Measurements from ENCODE around the gene ZSWIM1. TPM values are rescaled to one million over a fixed set of nuclear protein-coding genes. Genes with fewer than 3 reads are reported as not detected.

ZSWIM1 gene
- total and polyA plus RNA-seq, 10 of the 15 experiments (the other 5 are each of a cell fraction or from before 2014, with no cell fraction given): 2.4 to 16.0 (median 9.8) TPM

DNA sequence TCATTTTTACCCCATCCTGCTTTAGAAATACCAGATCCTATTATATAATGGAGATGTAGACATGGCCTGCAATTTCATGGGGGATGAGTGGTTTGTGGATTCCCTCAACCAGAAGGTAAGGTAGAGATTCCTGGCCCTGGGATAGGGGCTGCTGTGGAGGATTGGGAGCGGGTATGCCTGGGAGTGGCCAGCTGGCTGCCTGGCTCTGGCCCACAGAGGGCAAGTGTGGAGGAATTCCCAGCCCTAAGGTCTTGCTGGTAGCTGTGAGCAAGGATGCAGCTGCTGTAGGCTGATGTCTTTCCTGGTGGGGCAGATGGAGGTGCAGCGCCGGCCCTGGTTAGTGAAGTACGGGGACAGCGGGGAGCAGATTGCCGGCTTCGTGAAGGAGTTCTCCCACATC is 16.7 kb downstream of the ZSWIM1 start:
- H3K4me2 ChIP-seq (ENCODE audit: control insufficient read depth, insufficient read depth): no peak overlapping the region
- H2AFZ ChIP-seq (ENCODE audit: control insufficient read depth, low read depth, low read length): no peak overlapping the region
- POLR2A ChIA-PET: no interaction called here
- ATAC-seq: no peak
- no TSS peak for BruUV-seq (replicated peaks)
- DNase-seq (ENCODE audit: low read depth, low spot score): no peak
- no peak for TF ChIP-seq SREBF2 (IDR thresholded peaks at IDR 0.05; ENCODE audit: low read length)
- no peak for TF ChIP-seq PRDM15 (CRISPR knock-in tag; IDR thresholded peaks at IDR 0.05)
- no peaks in the 10 kb centered on the region for H3K79me2 ChIP-seq (ENCODE audit: control insufficient read depth, insufficient read depth, low read length)
- H3K36me3 ChIP-seq (ENCODE audit: control insufficient read depth in 2 of 2, insufficient read depth in 2 of 2, low read length in 1 of 2): peaks cover 0 to 4% of the 10 kb centered on the region in 2 experiments; a peak in 2 of 4 replicates
- CTCF ChIA-PET: no interaction called here
- no peaks in the 10 kb centered on the region for H4K20me1 ChIP-seq (ENCODE audit: control insufficient read depth, insufficient read depth)
- no peaks in the 10 kb centered on the region for H3K9me3 ChIP-seq (replicated peaks; ENCODE audit: control insufficient read depth, insufficient read depth, low read length)
- H3K4me1 ChIP-seq (ENCODE audit: control insufficient read depth, insufficient read depth, low read length): peaks cover 5% of the 10 kb centered on the region
- no peak overlapping the region for H3K9ac ChIP-seq (ENCODE audit: control insufficient read depth, insufficient read depth, low read length)
- intact Hi-C loops (cut with micrococcal nuclease; ENCODE audit: unreplicated experiment) (no loop called here), in situ Hi-C loops (cut with MboI) (no loop called here)
- no peak overlapping the region for H3K4me3 ChIP-seq
- H3K27me3 ChIP-seq (replicated peaks in 1 of 2; ENCODE audit: control insufficient read depth in 2 of 2, insufficient read depth in 2 of 2, low read length in 1 of 2): no peaks in the 10 kb centered on the region
- SMC1A ChIA-PET (ENCODE audit: uncharacterized antibody, unreplicated experiment): no interaction called here
- no peak overlapping the region for H3K27ac ChIP-seq (ENCODE audit: control insufficient read depth, insufficient read depth)
- 100% methylated on average over 7 of the region's 7 CpGs for WGBS (ENCODE audit: insufficient coverage, insufficient replicate concordance, low lambda C conversion rate, missing lambda C conversion rate)
- RAD21 ChIA-PET (ENCODE audit: unreplicated experiment): no interaction called here
- no peak for FAIRE-seq

GRCh38 chr20:45898285-45898684 is 17.3 kb downstream of the ZSWIM1 start:
- ChIA-PET CTCF (no interaction called here), SMC1A (ENCODE audit: uncharacterized antibody, unreplicated experiment) (no interaction called here), POLR2A (interaction anchor here (0.6 kb wide), 1 partner anchor 28 kb away, joined by 3 read pairs; no protein-coding TSS in a partner anchor), RAD21 (ENCODE audit: unreplicated experiment) (no interaction called here)
- H3K4me2 ChIP-seq (ENCODE audit: control insufficient read depth, insufficient read depth): no peak overlapping the region
- no peak for ATAC-seq
- H3K27ac ChIP-seq (ENCODE audit: control insufficient read depth, insufficient read depth): no peak overlapping the region
- no TSS peak for BruUV-seq (replicated peaks)
- no peaks in the 10 kb centered on the region for H3K27me3 ChIP-seq (replicated peaks in 1 of 2; ENCODE audit: control insufficient read depth in 2 of 2, insufficient read depth in 2 of 2, low read length in 1 of 2)
- no peak for DNase-seq (ENCODE audit: low read depth, low spot score)
- no peak for FAIRE-seq
- intact Hi-C loops (cut with micrococcal nuclease; ENCODE audit: unreplicated experiment) (no loop called here), in situ Hi-C loops (cut with MboI) (no loop called here)
- no peaks in the 10 kb centered on the region for H3K79me2 ChIP-seq (ENCODE audit: control insufficient read depth, insufficient read depth, low read length)
- H4K20me1 ChIP-seq (ENCODE audit: control insufficient read depth, insufficient read depth): no peaks in the 10 kb centered on the region
- peaks cover 0 to 4% of the 10 kb centered on the region in 2 experiments; a peak in 2 of 4 replicates for H3K36me3 ChIP-seq (ENCODE audit: control insufficient read depth in 2 of 2, insufficient read depth in 2 of 2, low read length in 1 of 2)
- no peak overlapping the region for H2AFZ ChIP-seq (ENCODE audit: control insufficient read depth, low read depth, low read length)
- H3K9me3 ChIP-seq (replicated peaks; ENCODE audit: control insufficient read depth, insufficient read depth, low read length): no peaks in the 10 kb centered on the region
- no peaks in the 10 kb centered on the region for H3K4me1 ChIP-seq (ENCODE audit: control insufficient read depth, insufficient read depth, low read length)
- WGBS (ENCODE audit: insufficient coverage, insufficient replicate concordance, low lambda C conversion rate, missing lambda C conversion rate): 93% methylated on average over 12 of the region's 12 CpGs
- no peak overlapping the region for H3K4me3 ChIP-seq
- H3K9ac ChIP-seq (ENCODE audit: control insufficient read depth, insufficient read depth, low read length): no peak overlapping the region
- TF ChIP-seq PML (IDR thresholded peaks at IDR 0.05; ENCODE audit: low read length): no peak
- TF ChIP-seq ZBTB33 (IDR thresholded peaks at IDR 0.05): no peak
- TF ChIP-seq SREBF1 (IDR thresholded peaks at IDR 0.05; ENCODE audit: low read length): no peak
- TF ChIP-seq, protein P1, sequence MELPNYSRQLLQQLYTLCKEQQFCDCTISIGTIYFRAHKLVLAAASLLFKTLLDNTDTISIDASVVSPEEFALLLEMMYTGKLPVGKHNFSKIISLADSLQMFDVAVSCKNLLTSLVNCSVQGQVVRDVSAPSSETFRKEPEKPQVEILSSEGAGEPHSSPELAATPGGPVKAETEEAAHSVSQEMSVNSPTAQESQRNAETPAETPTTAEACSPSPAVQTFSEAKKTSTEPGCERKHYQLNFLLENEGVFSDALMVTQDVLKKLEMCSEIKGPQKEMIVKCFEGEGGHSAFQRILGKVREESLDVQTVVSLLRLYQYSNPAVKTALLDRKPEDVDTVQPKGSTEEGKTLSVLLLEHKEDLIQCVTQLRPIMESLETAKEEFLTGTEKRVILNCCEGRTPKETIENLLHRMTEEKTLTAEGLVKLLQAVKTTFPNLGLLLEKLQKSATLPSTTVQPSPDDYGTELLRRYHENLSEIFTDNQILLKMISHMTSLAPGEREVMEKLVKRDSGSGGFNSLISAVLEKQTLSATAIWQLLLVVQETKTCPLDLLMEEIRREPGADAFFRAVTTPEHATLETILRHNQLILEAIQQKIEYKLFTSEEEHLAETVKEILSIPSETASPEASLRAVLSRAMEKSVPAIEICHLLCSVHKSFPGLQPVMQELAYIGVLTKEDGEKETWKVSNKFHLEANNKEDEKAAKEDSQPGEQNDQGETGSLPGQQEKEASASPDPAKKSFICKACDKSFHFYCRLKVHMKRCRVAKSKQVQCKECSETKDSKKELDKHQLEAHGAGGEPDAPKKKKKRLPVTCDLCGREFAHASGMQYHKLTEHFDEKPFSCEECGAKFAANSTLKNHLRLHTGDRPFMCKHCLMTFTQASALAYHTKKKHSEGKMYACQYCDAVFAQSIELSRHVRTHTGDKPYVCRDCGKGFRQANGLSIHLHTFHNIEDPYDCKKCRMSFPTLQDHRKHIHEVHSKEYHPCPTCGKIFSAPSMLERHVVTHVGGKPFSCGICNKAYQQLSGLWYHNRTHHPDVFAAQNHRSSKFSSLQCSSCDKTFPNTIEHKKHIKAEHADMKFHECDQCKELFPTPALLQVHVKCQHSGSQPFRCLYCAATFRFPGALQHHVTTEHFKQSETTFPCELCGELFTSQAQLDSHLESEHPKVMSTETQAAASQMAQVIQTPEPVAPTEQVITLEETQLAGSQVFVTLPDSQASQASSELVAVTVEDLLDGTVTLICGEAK (IDR thresholded peaks at IDR 0.05; ENCODE audit: borderline replicate concordance): no peak

All from GM12878 (cell line).